Esophagus squamous epithelium (tissue), 4 donors: ENCODE measurements around the gene PBX2.

Experiments used
- CTCF ChIP-seq, 6 experiments: fragments of 450-650 bp in 4 of 6; fragments of 200-600 bp in 2 of 6; sonication (generic) in 2 of 6; IDR thresholded peaks; one replicate each; pipeline ENCODE4 v1.5.1; 2016 to 2019; ENCODE audit warnings: antibody characterized with exemption in 6 of 6, mild to moderate bottlenecking in 4 of 6, moderate library complexity in 4 of 6
- POLR2A ChIP-seq, 4 donors: fragments of 450-650 bp; IDR thresholded peaks; one replicate each; pipeline ENCODE4 v1.6.1; 2017; ENCODE audit warnings: antibody characterized with exemption in 4 of 4, mild to moderate bottlenecking in 4 of 4, moderate library complexity in 3 of 4

DNA sequence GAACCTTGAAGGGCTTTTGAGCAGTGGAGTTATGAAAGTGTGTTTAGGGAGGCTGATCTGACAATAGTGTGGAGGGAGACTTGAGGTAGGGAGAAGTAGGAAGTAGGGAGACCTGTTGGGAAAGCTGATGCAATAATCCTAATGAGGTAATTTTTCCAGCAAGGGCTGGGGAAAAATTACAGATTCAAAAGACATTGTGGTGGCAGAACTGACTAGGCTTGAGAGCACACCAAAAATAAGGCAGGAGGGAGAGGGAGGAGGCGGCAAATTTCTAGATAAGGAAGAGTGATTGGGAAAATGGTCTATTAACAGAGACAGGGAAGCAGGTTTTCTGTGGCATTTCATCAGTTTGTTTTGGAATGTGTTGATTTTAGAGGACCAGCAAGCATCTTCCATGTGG is 43.7 kb downstream of the PBX2 start:
- TF ChIP-seq CTCF (IDR thresholded peaks at IDR 0.05) (no peak), POLR2A (IDR thresholded peaks at IDR 0.05) (no peak)
